NOMO-1 treated with DMSO at 0.1 percent for 48 hours (cell line): ENCODE data around the gene CGNL1.

Experiments used
- DNase-seq: peaks from one replicate; lab custom pipeline; 2025; ENCODE audit not compliant: unreplicated experiment; lab: John Stamatoyannopoulos, UW

Gene CGNL1

GRCh38 chr15:57353317-57353804, 22.9 kb upstream of the CGNL1 start:
- DNase-seq: no peak

GRCh38 chr15:57354436-57355123, 21.7 kb upstream of the CGNL1 start:
- DNase-seq: no peak

DNA sequence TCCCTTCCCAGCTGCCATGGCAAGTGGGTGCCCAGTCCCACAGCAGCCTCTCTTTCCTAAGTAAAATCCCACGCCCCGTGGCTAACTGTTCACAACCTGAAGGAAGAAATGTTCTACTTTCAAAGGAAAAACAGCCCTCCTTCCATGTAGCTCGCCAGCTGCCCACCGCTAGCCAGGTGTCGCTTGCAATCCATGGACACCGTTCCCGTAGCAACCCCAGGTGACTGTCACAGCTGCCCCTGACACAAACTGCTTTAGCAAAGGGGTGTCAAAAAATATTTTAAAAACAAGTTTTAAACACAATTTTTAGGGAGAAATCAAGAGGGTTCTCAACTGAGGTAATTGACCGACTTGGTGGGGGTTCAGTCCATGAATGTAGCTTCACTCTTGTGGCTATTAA, 21.0 kb upstream of the CGNL1 start:
- no peak for DNase-seq

DNA sequence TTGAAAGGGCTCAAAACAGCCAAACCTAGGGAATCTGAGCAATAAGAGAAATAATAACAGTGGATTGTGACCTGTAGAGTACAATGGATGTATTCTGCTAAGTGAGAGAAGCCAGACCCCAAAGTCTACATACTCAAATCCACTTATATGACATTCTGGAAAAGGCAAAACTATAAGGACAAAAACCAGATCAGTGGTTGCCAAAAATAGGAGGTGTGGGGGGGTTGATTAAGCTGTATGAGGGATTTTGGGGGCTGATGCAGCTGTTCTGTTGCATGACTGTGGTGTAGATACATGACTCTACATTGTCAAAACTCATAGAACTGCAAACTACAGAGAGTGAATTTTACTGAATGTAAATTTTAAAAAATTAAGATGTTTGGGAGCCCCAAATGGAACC, 20.1 kb upstream of the CGNL1 start:
- DNase-seq: no peak

DNA sequence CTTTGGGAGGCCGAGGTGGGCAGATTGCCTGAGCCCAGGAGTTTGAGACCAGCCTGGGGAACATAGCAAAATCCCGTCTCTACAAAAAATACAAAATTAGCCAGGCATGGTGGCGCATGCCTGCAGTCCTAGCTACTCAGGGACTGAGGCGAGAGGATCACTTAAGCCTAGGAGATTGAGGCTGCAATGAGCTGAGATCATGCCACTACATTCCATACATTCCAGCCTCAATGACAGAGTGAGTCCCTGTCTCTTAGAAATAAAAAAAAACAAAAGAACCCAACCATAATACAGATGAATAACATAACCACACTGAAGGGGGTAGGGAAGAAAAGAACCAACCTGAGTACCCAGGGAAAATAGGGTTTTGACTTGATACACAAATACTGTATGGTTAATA, 19.7 kb upstream of the CGNL1 start:
- DNase-seq: no peak

DNA sequence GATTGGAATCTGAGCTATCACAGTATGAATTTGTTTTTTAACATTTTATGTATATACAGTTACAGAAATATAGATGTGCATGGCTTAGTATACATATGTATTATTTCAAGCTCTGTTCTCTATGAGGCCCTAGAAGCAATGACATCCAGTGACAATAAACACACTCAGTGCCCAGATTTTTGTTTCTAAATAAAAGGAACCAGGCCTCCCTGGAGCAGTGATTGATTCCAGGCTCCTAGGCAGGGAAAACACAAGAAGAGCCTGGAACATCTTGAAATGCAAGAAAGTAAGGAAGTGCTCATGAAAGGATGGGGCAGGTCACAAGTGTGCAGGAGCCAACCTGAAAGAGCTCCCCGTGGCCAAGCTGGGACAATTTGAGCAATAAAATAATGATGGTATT, 18.5 kb upstream of the CGNL1 start:
- DNase-seq: no peak

GRCh38 chr15:57358571-57358970, 17.7 kb upstream of the CGNL1 start:
- peak; percentile 86 for DNase-seq

GRCh38 chr15:57363661-57364060, 12.6 kb upstream of the CGNL1 start:
- no peak for DNase-seq

GRCh38 chr15:57364282-57365007, 11.9 kb upstream of the CGNL1 start:
- DNase-seq: peak; percentile 85

DNA sequence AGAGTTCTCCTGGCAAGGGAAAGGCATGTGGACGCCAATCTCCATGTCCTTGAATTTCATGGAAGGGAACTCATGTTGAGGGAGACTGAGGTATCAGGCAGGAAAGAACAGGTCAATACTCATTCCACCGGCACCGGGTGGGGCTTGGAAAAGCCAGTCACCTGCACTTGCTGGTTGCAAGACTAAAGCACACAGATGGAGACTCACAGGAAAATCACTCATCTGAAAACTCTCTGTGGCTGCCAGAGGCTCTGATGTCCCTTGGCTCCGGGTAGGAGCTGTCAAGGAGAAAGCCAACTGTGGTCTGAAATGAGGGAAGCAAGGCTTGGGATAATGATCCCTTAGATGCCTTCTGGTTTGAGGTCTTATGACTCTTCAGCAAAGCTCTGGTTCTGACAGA, 8.7 kb upstream of the CGNL1 start:
- DNase-seq: no peak

DNA sequence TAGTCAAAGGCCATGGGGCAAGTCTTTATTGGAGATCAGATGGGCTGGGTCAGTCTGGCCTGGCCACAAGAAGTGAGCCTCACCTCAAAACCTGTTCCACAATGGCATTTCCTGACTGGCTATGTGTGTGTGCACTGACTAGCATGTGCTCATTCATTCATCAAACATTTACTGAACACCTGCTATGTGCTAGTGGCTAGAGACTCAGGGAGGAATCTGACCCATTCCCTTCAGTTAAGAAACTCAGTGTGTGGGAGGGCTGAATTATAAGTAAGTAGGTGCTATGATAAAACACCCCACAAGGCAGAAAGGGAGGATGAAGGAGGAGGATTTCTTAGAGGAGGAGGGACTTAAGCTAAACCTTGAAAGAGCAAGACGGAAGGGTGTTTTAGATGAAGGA, 5.4 kb upstream of the CGNL1 start:
- DNase-seq: no peak

GRCh38 chr15:57373251-57373881, 2.9 kb upstream of the CGNL1 start:
- DNase-seq: no peak

DNA sequence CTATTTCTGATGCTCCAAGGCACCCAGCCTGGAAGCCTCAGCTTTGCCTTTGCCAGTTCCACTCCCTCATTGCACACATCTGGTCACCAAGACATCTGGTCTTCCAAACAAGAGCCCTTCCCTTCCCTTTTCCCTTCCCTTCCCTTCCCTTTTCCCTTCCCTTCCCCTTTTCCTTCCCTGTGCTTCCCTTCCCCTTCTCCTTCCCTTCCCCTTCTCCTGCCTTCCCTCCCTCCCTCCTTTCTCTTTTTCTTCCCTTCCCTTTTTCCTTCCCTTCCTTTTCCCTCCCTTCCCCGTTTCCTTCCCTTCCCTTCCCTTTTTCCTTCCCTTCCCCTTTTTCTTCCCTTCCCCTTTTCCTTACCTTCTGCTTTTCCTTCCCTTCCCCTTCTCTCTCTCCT, 2.4 kb upstream of the CGNL1 start:
- no peak for DNase-seq

DNA sequence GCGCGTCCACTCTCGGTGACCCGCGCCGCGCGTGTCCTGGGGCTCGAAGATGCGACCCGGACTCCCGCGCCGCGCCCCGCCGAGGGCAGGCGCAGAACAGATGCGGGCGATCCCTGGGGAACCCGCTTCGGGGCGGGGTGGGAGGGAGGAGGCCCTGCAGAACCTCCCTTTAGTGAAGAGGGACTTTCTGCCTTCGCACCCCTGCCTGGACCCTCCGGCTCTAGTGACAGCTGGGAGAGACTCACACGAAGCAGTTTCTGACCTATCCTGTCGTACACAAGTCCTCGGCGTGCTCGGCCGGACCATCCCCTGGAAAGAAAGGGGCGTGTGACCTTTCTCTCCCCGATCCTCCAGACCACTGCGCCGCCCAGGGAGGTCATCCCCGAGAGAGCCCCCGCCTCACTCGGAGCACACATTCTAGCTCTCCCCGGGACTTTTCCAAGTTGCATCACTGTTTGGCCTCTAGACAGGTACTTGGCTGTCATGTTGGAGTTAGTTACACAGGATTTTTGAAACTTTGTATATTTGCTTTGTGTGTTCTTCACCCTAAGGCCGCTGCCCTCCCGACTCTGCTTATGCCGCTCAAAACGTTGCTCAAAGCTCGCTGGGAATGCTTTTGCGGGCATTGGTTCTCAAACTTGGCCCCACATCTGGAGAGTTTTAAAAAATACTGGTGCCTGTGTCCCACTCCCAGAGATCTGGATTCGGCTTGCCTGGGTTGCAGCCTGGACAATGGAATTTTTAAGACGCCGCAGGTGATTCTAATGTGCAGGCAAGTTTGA, 582 bp downstream of the CGNL1 start:
- DNase-seq: no peak

DNA sequence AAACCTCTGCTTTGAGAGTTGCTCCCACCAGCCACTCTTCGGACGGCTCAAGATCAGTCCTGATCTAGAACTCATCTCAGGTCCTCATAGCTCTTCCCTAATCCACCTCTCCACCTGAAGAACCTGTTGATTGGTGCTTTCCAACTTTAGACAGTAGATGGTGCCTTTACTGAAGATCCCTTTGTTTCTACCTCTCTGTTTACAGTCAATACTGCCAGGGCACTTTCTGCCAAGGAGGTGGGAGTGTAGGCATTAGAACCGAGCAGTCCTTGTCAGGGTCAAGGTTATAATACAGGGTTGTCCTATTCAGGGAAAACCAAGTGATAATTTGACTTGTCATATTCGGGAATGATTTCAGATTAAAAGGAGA, 1.2 kb downstream of the CGNL1 start:
- DNase-seq: no peak

- no peak for DNase-seq
Measured at GRCh38 chr15:57379487-57379886, 3.2 kb downstream of the CGNL1 start.

- no peak for DNase-seq
Measured at GRCh38 chr15:57380854-57381253, 4.5 kb downstream of the CGNL1 start.

DNA sequence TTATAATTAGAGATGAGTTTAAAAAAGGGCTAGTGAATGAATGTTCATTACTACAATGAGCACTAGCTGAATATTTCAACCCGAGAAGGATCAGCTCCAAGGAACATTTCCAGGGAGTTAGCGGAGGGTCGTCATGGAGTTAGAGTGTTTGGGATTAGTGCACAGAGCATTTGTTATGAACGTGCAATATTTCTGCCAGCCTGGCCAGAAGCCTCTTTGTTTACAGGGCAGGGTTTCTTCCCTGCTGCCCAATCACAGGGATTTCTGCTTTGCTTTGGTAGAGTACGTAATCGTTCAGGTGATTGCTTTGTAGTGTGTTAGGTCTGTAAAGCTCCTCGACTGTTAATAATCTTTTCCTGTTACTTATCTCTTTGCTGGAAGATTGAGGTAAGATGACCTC, 5.9 kb downstream of the CGNL1 start:
- DNase-seq: no peak

GRCh38 chr15:57382969-57383368, 6.7 kb downstream of the CGNL1 start:
- DNase-seq: no peak

- DNase-seq: no peak
Measured at GRCh38 chr15:57384024-57384423, 7.7 kb downstream of the CGNL1 start.

DNA sequence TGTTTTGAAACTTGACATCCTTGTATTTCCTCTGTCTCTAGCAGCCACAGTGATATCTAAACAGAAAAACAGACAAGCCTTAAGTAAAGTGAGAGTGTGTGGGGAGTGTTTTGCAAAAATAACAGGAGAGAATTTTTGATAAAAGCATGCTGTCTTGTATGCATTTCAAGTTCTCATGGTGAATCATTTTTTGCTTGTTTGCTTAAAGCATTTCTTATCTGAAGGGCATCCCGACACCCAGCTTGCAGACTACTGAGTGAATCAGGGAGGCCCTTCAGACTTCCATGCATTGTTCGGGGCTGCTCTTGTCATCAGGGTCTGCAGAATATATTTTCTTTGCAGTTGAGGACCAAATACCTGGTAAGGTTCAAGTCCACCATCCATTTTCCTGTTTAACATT, 8.5 kb downstream of the CGNL1 start:
- DNase-seq: no peak
